ENCODE results near the gene SDK1. TPM values are rescaled to one million over a fixed set of nuclear protein-coding genes. Genes with fewer than 3 reads are reported as not detected.

SDK1 gene
- total RNA-seq, 1 experiment from 2014 or later = 20.0 TPM

DNA sequence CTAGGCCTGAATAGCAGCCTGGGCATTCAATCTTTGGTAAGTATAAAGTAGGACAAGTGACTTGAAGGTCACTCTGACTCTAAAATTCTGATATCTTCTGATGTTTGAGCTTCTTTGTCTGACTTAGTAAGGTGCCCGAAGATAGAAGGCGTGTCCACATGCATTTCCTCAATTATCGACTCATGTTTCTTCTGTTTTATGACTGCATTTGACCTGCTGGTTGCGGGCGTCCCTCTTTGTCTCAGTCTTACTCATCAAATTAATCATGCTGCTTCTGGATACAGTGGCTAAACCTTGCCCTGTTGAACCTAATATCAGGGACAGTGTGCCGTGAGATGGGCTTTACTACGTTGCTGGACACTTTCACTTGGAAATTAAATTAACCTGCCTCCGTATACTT lies 534.1 kb downstream of the SDK1 start:
- H3K27me3 Mint-ChIP-seq (ENCODE audit: unreplicated experiment) = no peaks in the 10 kb centered on the region
- TF ChIP-seq, protein P1, sequence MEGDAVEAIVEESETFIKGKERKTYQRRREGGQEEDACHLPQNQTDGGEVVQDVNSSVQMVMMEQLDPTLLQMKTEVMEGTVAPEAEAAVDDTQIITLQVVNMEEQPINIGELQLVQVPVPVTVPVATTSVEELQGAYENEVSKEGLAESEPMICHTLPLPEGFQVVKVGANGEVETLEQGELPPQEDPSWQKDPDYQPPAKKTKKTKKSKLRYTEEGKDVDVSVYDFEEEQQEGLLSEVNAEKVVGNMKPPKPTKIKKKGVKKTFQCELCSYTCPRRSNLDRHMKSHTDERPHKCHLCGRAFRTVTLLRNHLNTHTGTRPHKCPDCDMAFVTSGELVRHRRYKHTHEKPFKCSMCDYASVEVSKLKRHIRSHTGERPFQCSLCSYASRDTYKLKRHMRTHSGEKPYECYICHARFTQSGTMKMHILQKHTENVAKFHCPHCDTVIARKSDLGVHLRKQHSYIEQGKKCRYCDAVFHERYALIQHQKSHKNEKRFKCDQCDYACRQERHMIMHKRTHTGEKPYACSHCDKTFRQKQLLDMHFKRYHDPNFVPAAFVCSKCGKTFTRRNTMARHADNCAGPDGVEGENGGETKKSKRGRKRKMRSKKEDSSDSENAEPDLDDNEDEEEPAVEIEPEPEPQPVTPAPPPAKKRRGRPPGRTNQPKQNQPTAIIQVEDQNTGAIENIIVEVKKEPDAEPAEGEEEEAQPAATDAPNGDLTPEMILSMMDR (IDR thresholded peaks at IDR 0.05; ENCODE audit: unreplicated experiment) = no peak
- H3K36me3 Mint-ChIP-seq (ENCODE audit: insufficient read depth, unreplicated experiment) = no peaks in the 10 kb centered on the region
- H3K9me3 Mint-ChIP-seq (ENCODE audit: low read depth, unreplicated experiment) = no peaks in the 10 kb centered on the region
- intact Hi-C loops (cut with micrococcal nuclease; ENCODE audit: unreplicated experiment) = no loop called here
- no peak overlapping the region for H3K27ac Mint-ChIP-seq (ENCODE audit: unreplicated experiment)
- H3K4me1 Mint-ChIP-seq (ENCODE audit: low read depth, unreplicated experiment) = no peaks in the 10 kb centered on the region
- CTCF ChIA-PET = no interaction called here
- DNase-seq = no peak
- no peak overlapping the region for H3K4me3 Mint-ChIP-seq (ENCODE audit: low read depth, unreplicated experiment)
- BruUV-seq (replicated peaks) = no TSS peak

DNA sequence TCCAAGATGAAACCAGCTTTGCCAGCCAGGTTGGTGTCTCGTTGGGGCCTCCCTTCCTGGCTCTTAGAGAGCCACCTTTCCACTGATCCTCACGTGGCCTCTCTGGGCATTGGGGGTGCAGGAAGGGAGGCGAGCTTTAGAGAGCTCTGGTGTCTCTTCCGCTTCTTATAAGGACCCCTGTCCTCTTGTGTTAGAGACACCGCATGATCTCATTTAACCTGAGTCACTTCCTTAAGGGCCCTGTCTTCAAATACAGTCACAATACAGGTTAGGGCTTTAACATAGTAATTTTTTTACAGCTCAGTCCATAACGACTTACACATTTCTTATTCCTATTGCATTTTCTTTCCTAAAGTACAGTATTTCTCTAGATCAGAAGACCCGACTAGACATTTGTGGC lies 535.8 kb downstream of the SDK1 start:
- CTCF ChIA-PET = interaction anchor here (1.1 to 1.5 kb wide), 2 partner anchors 10 to 17 kb away, joined by 3 read pairs; no protein-coding TSS in a partner anchor
- Mint-ChIP-seq H3K36me3 (ENCODE audit: insufficient read depth, unreplicated experiment) (no peaks in the 10 kb centered on the region), H3K27me3 (ENCODE audit: unreplicated experiment) (no peaks in the 10 kb centered on the region)

DNA sequence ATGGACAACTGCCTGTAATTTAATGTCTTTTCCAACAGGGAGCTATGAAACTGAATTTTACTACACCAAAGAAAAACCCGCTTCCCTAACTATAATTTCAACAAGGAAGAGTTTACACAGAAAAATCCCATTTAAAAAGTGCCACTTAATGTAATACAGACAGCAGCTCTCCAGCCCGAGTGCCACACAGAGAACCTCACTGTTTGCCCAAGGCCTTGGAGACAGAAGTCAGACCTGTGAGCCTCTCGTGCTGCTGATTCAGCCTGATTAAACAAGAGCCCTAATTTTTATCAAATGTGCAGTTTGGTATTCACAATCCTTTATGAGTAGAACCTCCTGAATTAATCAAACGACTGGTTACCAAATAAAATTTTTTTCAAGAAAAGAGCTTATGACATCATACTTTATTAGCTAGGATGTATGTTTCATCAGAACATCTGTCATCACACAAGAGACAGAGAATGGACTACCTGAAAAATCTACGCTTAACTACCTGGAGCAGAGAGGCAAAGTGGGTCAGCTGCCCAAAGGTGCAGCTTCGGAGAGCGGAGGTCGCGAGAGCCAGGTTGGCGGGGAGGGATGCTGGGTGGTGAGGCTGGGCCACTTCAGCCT lies 543.6 kb downstream of the SDK1 start:
- H3K27ac Mint-ChIP-seq (ENCODE audit: unreplicated experiment) = no peak overlapping the region
- no peaks in the 10 kb centered on the region for H3K36me3 Mint-ChIP-seq (ENCODE audit: insufficient read depth, unreplicated experiment)
- intact Hi-C loops (cut with micrococcal nuclease; ENCODE audit: unreplicated experiment) = no loop called here
- DNase-seq = no peak
- BruUV-seq (replicated peaks) = no TSS peak
- CTCF ChIA-PET = interaction anchor here (0.6 to 0.7 kb wide), 2 partner anchors 127 to 606 kb away, joined by 3 read pairs; no protein-coding TSS in a partner anchor
- H3K27me3 Mint-ChIP-seq (ENCODE audit: unreplicated experiment) = no peaks in the 10 kb centered on the region
- TF ChIP-seq, protein P1 (IDR thresholded peaks at IDR 0.05; ENCODE audit: unreplicated experiment) = no peak
- no peaks in the 10 kb centered on the region for H3K9me3 Mint-ChIP-seq (ENCODE audit: low read depth, unreplicated experiment)
- H3K4me3 Mint-ChIP-seq (ENCODE audit: low read depth, unreplicated experiment) = no peak overlapping the region
- H3K4me1 Mint-ChIP-seq (ENCODE audit: low read depth, unreplicated experiment) = no peaks in the 10 kb centered on the region

More for the DNA sequence above, 535.8 kb downstream of the SDK1 start:
- Mint-ChIP-seq H3K4me3 (ENCODE audit: low read depth, unreplicated experiment) (no peak overlapping the region), H3K9me3 (ENCODE audit: low read depth, unreplicated experiment) (no peaks in the 10 kb centered on the region), H3K4me1 (ENCODE audit: low read depth, unreplicated experiment) (no peaks in the 10 kb centered on the region), H3K27ac (ENCODE audit: unreplicated experiment) (no peak overlapping the region)
- DNase-seq = no peak
- no TSS peak for BruUV-seq (replicated peaks)
- TF ChIP-seq, protein P1 (IDR thresholded peaks at IDR 0.05; ENCODE audit: unreplicated experiment) = no peak
- intact Hi-C loops (cut with micrococcal nuclease; ENCODE audit: unreplicated experiment) = no loop called here

DNA sequence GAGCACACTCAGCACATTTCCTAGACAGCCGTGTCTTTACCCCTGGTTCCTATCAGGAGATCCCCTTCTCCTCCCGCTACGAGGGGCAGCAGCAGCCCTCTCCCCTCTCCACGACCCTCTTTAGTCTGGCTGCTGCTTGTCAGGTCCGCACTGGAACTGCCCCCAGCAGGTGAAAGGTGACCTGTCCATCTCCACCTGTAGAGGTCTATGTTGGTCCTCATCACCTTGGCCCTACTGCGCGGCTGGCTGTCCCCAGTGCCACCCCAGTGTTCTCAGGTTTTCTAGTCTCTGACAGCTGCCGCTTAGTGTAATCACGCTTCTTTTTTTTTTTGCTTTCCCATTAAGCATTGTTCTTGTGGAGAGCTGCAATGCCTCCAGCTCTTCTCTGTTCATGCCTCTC lies 545.7 kb downstream of the SDK1 start:
- H3K27ac Mint-ChIP-seq (ENCODE audit: unreplicated experiment) = no peak overlapping the region
- no TSS peak for BruUV-seq (replicated peaks)
- no peak overlapping the region for H3K4me3 Mint-ChIP-seq (ENCODE audit: low read depth, unreplicated experiment)
- CTCF ChIA-PET = interaction anchor here (0.7 to 1.6 kb wide), 2 partner anchors 9 to 387 kb away, joined by 3 read pairs; no protein-coding TSS in a partner anchor
- no peaks in the 10 kb centered on the region for H3K4me1 Mint-ChIP-seq (ENCODE audit: low read depth, unreplicated experiment)
- intact Hi-C loops (cut with micrococcal nuclease; ENCODE audit: unreplicated experiment) = no loop called here
- no peaks in the 10 kb centered on the region for H3K36me3 Mint-ChIP-seq (ENCODE audit: insufficient read depth, unreplicated experiment)
- no peaks in the 10 kb centered on the region for H3K9me3 Mint-ChIP-seq (ENCODE audit: low read depth, unreplicated experiment)
- TF ChIP-seq, protein P1 (IDR thresholded peaks at IDR 0.05; ENCODE audit: unreplicated experiment) = no peak
- H3K27me3 Mint-ChIP-seq (ENCODE audit: unreplicated experiment) = no peaks in the 10 kb centered on the region
- no peak for DNase-seq
